DMS53 (cell line): Measurements from ENCODE around the gene ZNF831.
A peak's percentile ranks its signal among the peaks of the same experiment; 100 is the strongest.

Experiments used
- DNase-seq: peaks from one replicate; lab custom pipeline; 2025; lab: John Stamatoyannopoulos, UW

The ZNF831 gene

GRCh38 chr20:59214606-59215547 lies 51.3 kb downstream of the ZNF831 start:
- DNase-seq, result no peak

DNA sequence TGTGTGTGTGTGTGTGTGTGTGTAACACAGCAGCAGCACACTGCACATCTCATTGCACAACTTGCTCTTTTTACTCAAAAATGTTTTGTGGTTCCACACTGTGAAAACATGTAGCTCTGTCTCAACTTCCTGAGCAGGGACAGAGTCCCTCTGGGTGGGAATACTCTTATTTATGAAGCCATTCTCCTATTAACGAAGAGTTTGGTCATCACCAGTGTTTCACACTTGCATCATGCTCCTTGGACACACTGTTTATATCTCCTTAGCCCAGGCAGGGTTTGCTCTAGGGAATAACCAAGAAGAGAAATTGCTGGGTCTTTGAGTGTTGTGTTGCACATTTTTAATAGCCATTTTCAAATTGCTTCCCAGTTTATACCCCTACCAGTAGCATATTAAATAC lies 53.6 kb downstream of the ZNF831 start:
- no peak for DNase-seq

- DNase-seq, result no peak
Measured at GRCh38 chr20:59217794-59218280, 54.2 kb downstream of the ZNF831 start.

- DNase-seq, result no peak
Measured at GRCh38 chr20:59219211-59219610, 55.6 kb downstream of the ZNF831 start.

GRCh38 chr20:59220161-59220560 lies 56.5 kb downstream of the ZNF831 start:
- no peak for DNase-seq

GRCh38 chr20:59221049-59221706 lies 57.6 kb downstream of the ZNF831 start:
- DNase-seq, result no peak

- no peak for DNase-seq
Measured at GRCh38 chr20:59221707-59222252, 58.2 kb downstream of the ZNF831 start.

- DNase-seq, result peak; percentile 69
Measured at GRCh38 chr20:59222253-59223181, 58.9 kb downstream of the ZNF831 start.

GRCh38 chr20:59223182-59223601 lies 59.6 kb downstream of the ZNF831 start:
- no peak for DNase-seq

GRCh38 chr20:59223750-59224149 lies 60.1 kb downstream of the ZNF831 start:
- no peak for DNase-seq

GRCh38 chr20:59224236-59224635 lies 60.6 kb downstream of the ZNF831 start:
- no peak for DNase-seq

GRCh38 chr20:59230385-59230784 lies 66.8 kb downstream of the ZNF831 start:
- DNase-seq, result no peak

- DNase-seq, result no peak
Measured at GRCh38 chr20:59231124-59231804, 67.6 kb downstream of the ZNF831 start.

DNA sequence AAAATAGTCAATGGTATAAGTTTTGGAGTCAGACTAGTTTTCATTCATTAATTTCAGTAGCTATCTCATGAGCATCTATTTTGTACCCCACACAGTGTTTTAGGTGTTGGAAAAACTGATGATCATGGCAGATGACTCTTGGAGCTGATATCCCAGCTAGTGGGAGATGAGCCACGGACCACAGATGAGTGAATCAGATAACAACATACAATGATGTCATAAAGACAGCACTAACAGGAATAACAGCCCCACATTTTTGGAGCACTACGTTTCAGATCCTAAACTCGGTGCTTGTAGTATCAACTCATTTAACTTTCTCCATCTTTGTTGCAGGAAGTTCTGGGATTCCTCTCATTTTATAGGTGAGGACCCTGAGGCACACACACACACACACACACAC lies 69.0 kb downstream of the ZNF831 start:
- DNase-seq, result no peak

GRCh38 chr20:59235226-59235625 lies 71.6 kb downstream of the ZNF831 start:
- no peak for DNase-seq

DNA sequence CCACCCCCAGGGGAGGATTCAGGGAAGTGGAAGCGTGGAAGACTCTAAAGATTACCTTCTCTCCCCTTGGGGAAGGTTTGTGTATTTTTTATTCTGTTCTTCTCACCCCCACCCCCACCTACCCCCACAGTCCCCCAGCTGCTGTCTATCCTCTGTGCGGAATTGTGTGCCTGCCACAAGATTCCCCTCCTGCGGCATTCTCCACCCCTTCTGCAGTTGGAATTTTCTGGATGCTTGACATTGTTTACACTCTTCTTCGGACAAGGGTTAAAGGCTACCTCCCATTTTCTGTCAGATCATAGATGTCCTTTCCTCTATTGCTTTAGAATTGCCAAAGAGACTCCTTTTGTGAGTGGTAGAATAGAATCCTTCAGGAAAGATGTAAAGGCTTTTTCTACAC lies 76.4 kb downstream of the ZNF831 start:
- no peak for DNase-seq

GRCh38 chr20:59242714-59243626 lies 79.3 kb downstream of the ZNF831 start:
- DNase-seq, result no peak

DNA sequence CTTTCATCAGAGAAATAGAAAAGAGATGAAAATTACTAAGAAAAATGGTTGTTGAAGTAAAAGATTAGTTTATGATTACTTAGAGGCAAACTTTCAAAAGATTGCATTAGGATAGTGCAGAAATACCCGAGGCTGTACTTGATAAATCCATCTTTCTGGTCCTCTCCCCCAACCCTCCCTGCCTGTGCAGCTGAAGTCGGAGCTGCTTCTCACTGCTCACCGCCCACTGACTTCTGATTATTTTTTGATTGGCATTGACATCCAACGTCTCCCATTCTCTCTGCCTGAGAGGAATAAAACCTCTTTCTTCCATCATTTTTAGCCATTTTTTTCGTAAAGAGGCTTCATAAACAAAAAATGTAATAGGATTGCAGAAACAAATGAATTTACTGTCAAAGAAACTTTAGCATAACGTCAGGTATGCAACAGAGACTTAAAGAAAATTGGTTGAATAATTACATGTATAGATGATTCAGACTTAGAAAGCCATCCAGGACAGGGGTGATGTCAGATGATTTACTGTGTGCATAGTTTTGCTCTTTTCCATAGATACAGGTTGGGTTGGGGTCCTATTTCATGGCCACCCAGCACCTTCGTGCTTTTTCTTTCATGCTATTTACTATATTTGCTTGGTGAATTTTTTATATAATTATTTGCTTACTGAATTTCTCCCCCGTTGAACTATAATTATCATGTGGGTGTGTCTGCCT lies 83.2 kb downstream of the ZNF831 start:
- DNase-seq, result no peak
